GM23338 (cell line): ENCODE data around the gene APOBEC3A. TPM values are rescaled to one million over a fixed set of nuclear protein-coding genes. Genes with fewer than 3 reads are reported as not detected.

ENCODE experiments used
- ATAC-seq: fragments of 200-7000 bp; cut with Tn5 transposase; 3 replicates; pipeline ENCODE4 v1.9.1; 2020
- DNase-seq: peaks from one replicate; pipeline ENCODE4 v3.0.0-alpha.2; 2015; ENCODE audit warnings: low spot score
- H2AFZ ChIP-seq: fragments of 200-600 bp; sonication (generic); 2 replicates; pipeline ENCODE4 v1.8.0; 2016; ENCODE audit warnings: antibody characterized with exemption, mild to moderate bottlenecking, moderate library complexity
- H3F3A ChIP-seq: fragments of 200-600 bp; sonication (generic); replicated peaks from 2 replicates; pipeline ENCODE4 v1.8.0; 2017; ENCODE audit warnings: antibody characterized with exemption, mixed run types, low read depth
- H3K27ac ChIP-seq: fragments of 200-600 bp; sonication (generic); 2 replicates; pipeline ENCODE4 v1.6.1; 2016; ENCODE audit warnings: low read depth
- H3K27me3 ChIP-seq: fragments of 200-600 bp; sonication (generic); 2 replicates; pipeline ENCODE4 v1.8.0; 2016; ENCODE audit warnings: mild to moderate bottlenecking, mixed run types, moderate library complexity; ENCODE audit not compliant: insufficient read depth
- H3K36me3 ChIP-seq: fragments of 200-600 bp; sonication (generic); 2 replicates; pipeline ENCODE4 v1.8.0; 2016; ENCODE audit warnings: mild to moderate bottlenecking; ENCODE audit not compliant: insufficient read depth
- H3K4me1 ChIP-seq: fragments of 200-600 bp; sonication (generic); 2 replicates; pipeline ENCODE4 v1.8.0; 2016; ENCODE audit warnings: mild to moderate bottlenecking, moderate library complexity; ENCODE audit not compliant: insufficient read depth
- H3K4me2 ChIP-seq: fragments of 200-600 bp; sonication (generic); 2 replicates; pipeline ENCODE4 v1.7.1; 2017; ENCODE audit warnings: mixed run types
- H3K4me3 ChIP-seq: fragments of 200-600 bp; sonication (generic); 2 replicates; pipeline ENCODE4 v1.6.1; 2016; ENCODE audit warnings: mixed run types
- H3K79me2 ChIP-seq: fragments of 200-600 bp; sonication (generic); replicated peaks from 2 replicates; pipeline ENCODE4 v1.8.0; 2017; ENCODE audit warnings: mild to moderate bottlenecking; ENCODE audit not compliant: insufficient read depth
- H3K9me2 ChIP-seq: fragments of 200-600 bp; sonication (generic); 2 replicates; pipeline ENCODE4 v1.8.0; 2017; ENCODE audit not compliant: insufficient read depth
- H4K20me1 ChIP-seq: fragments of 200-600 bp; sonication (generic); replicated peaks from 2 replicates; pipeline ENCODE4 v1.8.0; 2017; ENCODE audit warnings: mild to moderate bottlenecking; ENCODE audit not compliant: insufficient read depth
- H3K27ac Mint-ChIP-seq: 2 replicates; pipeline ENCODE4 v1.8.0; 2020; ENCODE audit warnings: inconsistent platforms, mild to moderate bottlenecking, moderate library complexity, mixed read lengths
- H3K27me3 Mint-ChIP-seq: 3 replicates; pipeline ENCODE4 v1.8.0; 2022; ENCODE audit warnings: low read depth, mild to moderate bottlenecking, moderate library complexity, mixed read lengths, inconsistent platforms; ENCODE audit not compliant: insufficient read depth, poor library complexity
- H3K36me3 Mint-ChIP-seq: 3 replicates; pipeline ENCODE4 v1.8.0; 2021; ENCODE audit warnings: low read depth, mild to moderate bottlenecking, inconsistent platforms, moderate library complexity, mixed read lengths
- H3K4me1 Mint-ChIP-seq: 3 replicates; pipeline ENCODE4 v1.8.0; 2020; ENCODE audit warnings: mild to moderate bottlenecking, inconsistent platforms, mixed read lengths
- H3K4me3 Mint-ChIP-seq: 3 replicates; pipeline ENCODE4 v1.8.0; 2021; ENCODE audit warnings: moderate library complexity, mild to moderate bottlenecking, inconsistent platforms, mixed read lengths
- H3K9me3 Mint-ChIP-seq: 3 replicates; pipeline ENCODE4 v1.8.0; 2020; ENCODE audit warnings: moderate library complexity, mild to moderate bottlenecking, inconsistent platforms, mixed read lengths
- CREB1 ChIP-seq: fragments of 250-450 bp; sonication (Bioruptor Pico); IDR thresholded peaks from 2 replicates; pipeline ENCODE4 v1.5.0; 2020; ENCODE audit warnings: low read depth, mild to moderate bottlenecking, moderate library complexity
- CTCF ChIP-seq, 2 experiments: fragments of 200-600 bp in 1 of 2; sonication (generic) in 1 of 2; conservative IDR thresholded peaks; 2 replicates each; pipeline versions ENCODE4 v1.5.1 to v1.6.1; 2016 to 2017; ENCODE audit warnings: antibody characterized with exemption in 2 of 2, low read depth in 2 of 2, mild to moderate bottlenecking in 2 of 2, moderate library complexity in 1 of 2
- ETS1 ChIP-seq: IDR thresholded peaks from 2 replicates; pipeline ENCODE4 v1.6.1; 2016; ENCODE audit warnings: antibody characterized with exemption
- EZH2 ChIP-seq: fragments of 200-600 bp; sonication (generic); IDR thresholded peaks from one replicate; pipeline ENCODE4 v1.8.0; 2017; ENCODE audit warnings: antibody characterized with exemption, mild to moderate bottlenecking, low read depth; ENCODE audit not compliant: unreplicated experiment
- EZH2phosphoT487 ChIP-seq: fragments of 200-600 bp; sonication (generic); IDR thresholded peaks from one replicate; pipeline ENCODE4 v1.8.1; 2018; ENCODE audit warnings: antibody characterized with exemption; ENCODE audit not compliant: unreplicated experiment
- JUNB ChIP-seq: IDR thresholded peaks from one replicate; pipeline ENCODE4 v1.6.1; 2016; ENCODE audit warnings: antibody characterized with exemption; ENCODE audit not compliant: unreplicated experiment
- NANOG ChIP-seq: IDR thresholded peaks from 2 replicates; pipeline ENCODE4 v1.6.1; 2016; ENCODE audit warnings: antibody characterized with exemption, borderline replicate concordance
- POLR2AphosphoS5 ChIP-seq: IDR thresholded peaks from 2 replicates; pipeline ENCODE4 v1.6.1; 2016; ENCODE audit warnings: antibody characterized with exemption, low read depth
- REST ChIP-seq: IDR thresholded peaks from one replicate; pipeline ENCODE4 v1.6.1; 2018; ENCODE audit warnings: antibody characterized with exemption; ENCODE audit not compliant: unreplicated experiment
- STAT1 ChIP-seq: IDR thresholded peaks from one replicate; pipeline ENCODE4 v1.6.1; 2016; ENCODE audit warnings: antibody characterized with exemption; ENCODE audit not compliant: unreplicated experiment
- ZNF114 ChIP-seq: fragments of 250-450 bp; sonication (Bioruptor Pico); IDR thresholded peaks from 2 replicates; pipeline ENCODE4 v1.5.0; 2020; ENCODE audit warnings: mild to moderate bottlenecking, moderate library complexity
- ZNF331 ChIP-seq: fragments of 250-450 bp; sonication (Bioruptor Pico); IDR thresholded peaks from 2 replicates; pipeline ENCODE4 v1.5.0; 2020; ENCODE audit warnings: low read depth, mild to moderate bottlenecking, moderate library complexity
- ZNF462 ChIP-seq: fragments of 250-450 bp; sonication (Bioruptor Pico); IDR thresholded peaks from 2 replicates; pipeline ENCODE4 v1.5.0; 2020; ENCODE audit warnings: mild to moderate bottlenecking, moderate library complexity
- polyA plus RNA-seq: library from polyadenylated mRNA; unstranded; fragments of >200 nt; fragmentation: Nextera tagmentation; extraction: Ambion mirVana; gene quantifications from 2 replicates; pipeline ENCODE4 v1.2.1, GENCODE V29; 2016
- total RNA-seq: library from RNA; depleted of rRNA; stranded (reverse); fragments of >200 nt; shearing (Covaris generic); gene quantifications from 2 replicates; pipeline ENCODE4 v1.2.3, GENCODE V29; 2014

The APOBEC3A gene
- total and polyA plus RNA-seq, 2 experiments from 2014 or later: 0.21 TPM; not detected in 1

DNA sequence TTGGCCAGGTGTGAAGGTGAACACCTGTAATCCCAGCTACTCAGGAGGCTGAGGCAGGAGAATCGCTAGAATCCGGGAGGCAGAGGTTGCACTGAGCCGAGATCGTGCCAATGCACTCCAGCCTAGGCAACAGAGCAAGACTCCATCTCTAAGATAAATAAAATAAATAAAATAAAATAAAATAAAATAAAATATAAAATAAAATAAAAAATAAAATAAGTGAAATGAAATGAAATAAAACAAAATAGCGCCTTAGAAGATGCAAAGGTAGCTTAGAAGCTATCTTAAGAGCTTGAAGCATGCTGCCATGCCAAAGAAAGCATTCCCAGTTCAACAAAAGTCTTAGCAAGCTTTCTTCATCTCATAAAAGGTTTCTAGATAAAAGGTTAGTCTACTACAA, 49.8 kb downstream of the APOBEC3A start:
- no peaks in the 10 kb centered on the region for H3K27me3 ChIP-seq
- TF ChIP-seq ZNF331 (CRISPR knock-in tag) (no peak), JUNB (no peak), EZH2 (no peak), REST (no peak), EZH2phosphoT487 (no peak), ZNF114 (CRISPR knock-in tag) (no peak), STAT1 (no peak), ETS1 (no peak), ZNF462 (CRISPR knock-in tag) (no peak), CTCF (conservative IDR thresholded peaks at IDR 0.05; ENCODE audit: low read depth in 2 of 2) (no peak), CREB1 (CRISPR knock-in tag) (no peak), POLR2AphosphoS5 (no peak), NANOG (no peak)
- peaks cover 2% of the 10 kb centered on the region; the same call in 1 of the 2 replicates for H3F3A ChIP-seq
- H3K9me3 Mint-ChIP-seq: no peaks in the 10 kb centered on the region
- H3K4me3 ChIP-seq: no peak overlapping the region
- no peak overlapping the region for H2AFZ ChIP-seq
- no peaks in the 10 kb centered on the region for H3K36me3 ChIP-seq
- DNase-seq (no peak), ATAC-seq (no peak)
- no peaks in the 10 kb centered on the region for H3K79me2 ChIP-seq
- H3K27ac Mint-ChIP-seq: no peak overlapping the region
- peaks cover 8% of the 10 kb centered on the region; the same call in 1 of the 2 replicates for H3K4me1 ChIP-seq
- H4K20me1 ChIP-seq: no peaks in the 10 kb centered on the region
- no peak overlapping the region for H3K4me3 Mint-ChIP-seq
- peaks cover 13% of the 10 kb centered on the region for H3K27me3 Mint-ChIP-seq
- H3K27ac ChIP-seq: no peak overlapping the region
- peaks cover 7% of the 10 kb centered on the region; the same call in 2 of the 3 replicates for H3K4me1 Mint-ChIP-seq
- no peaks in the 10 kb centered on the region for H3K9me2 ChIP-seq
- H3K36me3 Mint-ChIP-seq: no peaks in the 10 kb centered on the region
- H3K4me2 ChIP-seq: no peak overlapping the region
